Measurements from ENCODE around the gene DDX31.

DNA sequence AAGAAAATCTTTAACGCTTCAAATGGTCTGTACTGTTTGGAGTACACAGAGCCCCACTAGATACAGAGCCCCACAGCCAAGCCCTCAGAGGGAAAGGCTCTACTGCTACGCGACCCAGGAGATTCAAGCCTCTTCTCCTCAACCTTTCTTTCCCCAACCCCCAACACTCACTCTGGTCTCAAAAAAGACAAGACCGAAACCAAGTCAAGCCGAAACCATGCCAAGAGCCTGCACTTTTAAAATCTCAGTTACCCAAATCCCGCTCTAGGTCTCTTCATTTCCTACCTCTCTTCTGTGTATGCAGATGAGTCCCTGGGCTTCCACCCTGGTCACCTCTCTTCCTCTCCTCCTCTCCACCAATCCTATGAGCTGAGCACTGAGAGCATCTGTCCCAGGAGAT lies 55.5 kb downstream of the DDX31 start:
- TF ChIP-seq CTCF (conservative IDR thresholded peaks at IDR 0.05) = no peak
- no peak for TF ChIP-seq EZH2 (IDR thresholded peaks at IDR 0.05; ENCODE audit: low read depth)

Data from PC-9 (cell line).